HepG2 (cell line): Measurements from ENCODE around the gene GJC1. TPM values are rescaled to one million over a fixed set of nuclear protein-coding genes. Genes with fewer than 3 reads are reported as not detected.
A peak's percentile ranks its signal among the peaks of the same experiment; 100 is the strongest.

Experiments
- ASH2L ChIP-seq: fragments of 300-600, 200-600 bp; sonication (generic); IDR thresholded peaks from 2 replicates; pipeline ENCODE4 v1.7.0; 2017; ENCODE audit warnings: low read depth, mild to moderate bottlenecking, moderate library complexity, mixed read lengths, low read length; ENCODE audit not compliant: insufficient read length
- EHMT2 ChIP-seq: fragments of 200-600 bp; sonication (generic); IDR thresholded peaks from 2 replicates; pipeline ENCODE4 v1.7.0; 2017; ENCODE audit warnings: antibody characterized with exemption, low read depth, low read length, borderline replicate concordance
- FIP1L1 ChIP-seq: fragments of 200-400 bp; formaldehyde crosslinking; IDR thresholded peaks from 2 replicates; pipeline ENCODE4 v1.6.1; 2018; ENCODE audit warnings: low read depth, mild to moderate bottlenecking, low read length, moderate library complexity, borderline replicate concordance; ENCODE audit not compliant: insufficient read depth
- HHEX ChIP-seq: IDR thresholded peaks from 2 replicates; pipeline ENCODE4 v1.6.1; 2016; ENCODE audit warnings: control low read depth
- MAF1 ChIP-seq: sonication (generic); formaldehyde crosslinking; IDR thresholded peaks from 2 replicates; pipeline ENCODE4 v1.5.0; 2020; ENCODE audit warnings: missing genetic modification reagents, borderline replicate concordance
- MED13 ChIP-seq: sonication (generic); formaldehyde crosslinking; IDR thresholded peaks from 2 replicates; pipeline ENCODE4 v1.5.0; 2020; ENCODE audit warnings: missing genetic modification reagents
- NFIB ChIP-seq: sonication (generic); formaldehyde crosslinking; IDR thresholded peaks from 2 replicates; pipeline ENCODE4 v1.9.0; 2021; ENCODE audit warnings: missing genetic modification reagents, mild to moderate bottlenecking, borderline replicate concordance
- RBAK ChIP-seq: sonication (generic); formaldehyde crosslinking; IDR thresholded peaks from 2 replicates; pipeline ENCODE4 v1.5.1; 2020; ENCODE audit warnings: mild to moderate bottlenecking, missing genetic modification reagents
- U2AF1 ChIP-seq: fragments of 200-400 bp; formaldehyde crosslinking; optimal IDR thresholded peaks from 2 replicates; pipeline ENCODE3; 2017; ENCODE audit warnings: mild to moderate bottlenecking, low read depth, low read length
- ZBTB21 ChIP-seq: sonication (generic); formaldehyde crosslinking; IDR thresholded peaks from 2 replicates; pipeline ENCODE4 v1.4.0; 2020; ENCODE audit warnings: missing genetic modification reagents
- ZC3H13 ChIP-seq: sonication (generic); formaldehyde crosslinking; IDR thresholded peaks from 2 replicates; pipeline ENCODE4 v1.8.1; 2023; ENCODE audit warnings: mild to moderate bottlenecking, missing genetic modification reagents, moderate library complexity
- ZNF12 ChIP-seq: sonication (generic); formaldehyde crosslinking; IDR thresholded peaks from 2 replicates; pipeline ENCODE4 v1.5.0; 2020; ENCODE audit warnings: missing genetic modification reagents
- ZNF232 ChIP-seq: sonication (generic); formaldehyde crosslinking; IDR thresholded peaks from 2 replicates; pipeline ENCODE4 v1.4.0; 2020; ENCODE audit warnings: missing genetic modification reagents, borderline replicate concordance
- ZNF264 ChIP-seq: sonication (generic); formaldehyde crosslinking; IDR thresholded peaks from 2 replicates; pipeline ENCODE4 v1.4.0; 2020; ENCODE audit warnings: missing genetic modification reagents
- ZNF567 ChIP-seq: sonication (generic); formaldehyde crosslinking; IDR thresholded peaks from 2 replicates; pipeline ENCODE4 v1.8.1; 2023; ENCODE audit warnings: mild to moderate bottlenecking, missing genetic modification reagents, borderline replicate concordance
- ZNF598 ChIP-seq: sonication (generic); formaldehyde crosslinking; IDR thresholded peaks from 2 replicates; pipeline ENCODE4 v1.5.1; 2020; ENCODE audit warnings: mild to moderate bottlenecking, missing genetic modification reagents, borderline replicate concordance
- ZNF773 ChIP-seq: sonication (generic); formaldehyde crosslinking; IDR thresholded peaks from 2 replicates; pipeline ENCODE4 v1.4.0; 2020; ENCODE audit warnings: missing genetic modification reagents, borderline replicate concordance
- polyA plus RNA-seq, 8 experiments: library from polyadenylated mRNA; depleted of rRNA in 3 of 8; stranded (reverse) in 7 of 8; unstranded in 1 of 8; fragments of >200 nt; fragmentation: Illumina TruSeq in 4 of 8; extraction: Trizol in 4 of 8; gene quantifications; 2 replicates each; pipeline versions ENCODE4 v1.2.1 to v1.2.3, GENCODE V29; 2011 to 2016; ENCODE audit warnings: low read depth in 4 of 8, missing spikeins in 1 of 8, mixed read lengths in 1 of 8; ENCODE audit not compliant: insufficient read depth in 1 of 8
- total RNA-seq, 5 experiments: library from RNA; depleted of rRNA; stranded (reverse); fragments of >200 nt; fragmentation: Illumina TruSeq; extraction: Trizol; gene quantifications; 2 replicates each; pipeline ENCODE4 v1.2.3, GENCODE V29; 2016; ENCODE audit warnings: low read depth in 1 of 5
- TF ChIP-seq, protein P1 (sequence below): sonication (generic); formaldehyde crosslinking; IDR thresholded peaks from 2 replicates; pipeline ENCODE4 v1.5.1; 2020; ENCODE audit warnings: mild to moderate bottlenecking, missing genetic modification reagents, borderline replicate concordance
- TF ChIP-seq, protein P2 (sequence below): sonication (generic); formaldehyde crosslinking; IDR thresholded peaks from 2 replicates; pipeline ENCODE4 v1.5.0; 2020; ENCODE audit warnings: mild to moderate bottlenecking, missing genetic modification reagents, moderate library complexity
- TF ChIP-seq, protein P3 (sequence below): sonication (generic); formaldehyde crosslinking; IDR thresholded peaks from 2 replicates; pipeline ENCODE4 v1.4.0; 2020; ENCODE audit warnings: missing genetic modification reagents
- TF ChIP-seq, protein P4 (sequence below): sonication (generic); formaldehyde crosslinking; IDR thresholded peaks from 2 replicates; pipeline ENCODE4 v1.8.1; 2023; ENCODE audit warnings: mild to moderate bottlenecking, moderate library complexity, missing genetic modification reagents

The GJC1 gene
- total and polyA plus RNA-seq, 2 of the 13 experiments (the other 11 are each of a cell fraction or from before 2014, with no cell fraction given) = 1.7 TPM

- TF ChIP-seq, protein P1, sequence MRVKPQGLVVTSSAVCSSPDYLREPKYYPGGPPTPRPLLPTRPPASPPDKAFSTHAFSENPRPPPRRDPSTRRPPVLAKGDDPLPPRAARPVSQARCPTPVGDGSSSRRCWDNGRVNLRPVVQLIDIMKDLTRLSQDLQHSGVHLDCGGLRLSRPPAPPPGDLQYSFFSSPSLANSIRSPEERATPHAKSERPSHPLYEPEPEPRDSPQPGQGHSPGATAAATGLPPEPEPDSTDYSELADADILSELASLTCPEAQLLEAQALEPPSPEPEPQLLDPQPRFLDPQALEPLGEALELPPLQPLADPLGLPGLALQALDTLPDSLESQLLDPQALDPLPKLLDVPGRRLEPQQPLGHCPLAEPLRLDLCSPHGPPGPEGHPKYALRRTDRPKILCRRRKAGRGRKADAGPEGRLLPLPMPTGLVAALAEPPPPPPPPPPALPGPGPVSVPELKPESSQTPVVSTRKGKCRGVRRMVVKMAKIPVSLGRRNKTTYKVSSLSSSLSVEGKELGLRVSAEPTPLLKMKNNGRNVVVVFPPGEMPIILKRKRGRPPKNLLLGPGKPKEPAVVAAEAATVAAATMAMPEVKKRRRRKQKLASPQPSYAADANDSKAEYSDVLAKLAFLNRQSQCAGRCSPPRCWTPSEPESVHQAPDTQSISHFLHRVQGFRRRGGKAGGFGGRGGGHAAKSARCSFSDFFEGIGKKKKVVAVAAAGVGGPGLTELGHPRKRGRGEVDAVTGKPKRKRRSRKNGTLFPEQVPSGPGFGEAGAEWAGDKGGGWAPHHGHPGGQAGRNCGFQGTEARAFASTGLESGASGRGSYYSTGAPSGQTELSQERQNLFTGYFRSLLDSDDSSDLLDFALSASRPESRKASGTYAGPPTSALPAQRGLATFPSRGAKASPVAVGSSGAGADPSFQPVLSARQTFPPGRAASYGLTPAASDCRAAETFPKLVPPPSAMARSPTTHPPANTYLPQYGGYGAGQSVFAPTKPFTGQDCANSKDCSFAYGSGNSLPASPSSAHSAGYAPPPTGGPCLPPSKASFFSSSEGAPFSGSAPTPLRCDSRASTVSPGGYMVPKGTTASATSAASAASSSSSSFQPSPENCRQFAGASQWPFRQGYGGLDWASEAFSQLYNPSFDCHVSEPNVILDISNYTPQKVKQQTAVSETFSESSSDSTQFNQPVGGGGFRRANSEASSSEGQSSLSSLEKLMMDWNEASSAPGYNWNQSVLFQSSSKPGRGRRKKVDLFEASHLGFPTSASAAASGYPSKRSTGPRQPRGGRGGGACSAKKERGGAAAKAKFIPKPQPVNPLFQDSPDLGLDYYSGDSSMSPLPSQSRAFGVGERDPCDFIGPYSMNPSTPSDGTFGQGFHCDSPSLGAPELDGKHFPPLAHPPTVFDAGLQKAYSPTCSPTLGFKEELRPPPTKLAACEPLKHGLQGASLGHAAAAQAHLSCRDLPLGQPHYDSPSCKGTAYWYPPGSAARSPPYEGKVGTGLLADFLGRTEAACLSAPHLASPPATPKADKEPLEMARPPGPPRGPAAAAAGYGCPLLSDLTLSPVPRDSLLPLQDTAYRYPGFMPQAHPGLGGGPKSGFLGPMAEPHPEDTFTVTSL (CRISPR knock-in tag) = no peak
- TF ChIP-seq HHEX (CRISPR knock-in tag) = no peak
- no peak for TF ChIP-seq ZNF598 (CRISPR knock-in tag)
- no peak for TF ChIP-seq ZNF264 (CRISPR knock-in tag)
- no peak for TF ChIP-seq RBAK (CRISPR knock-in tag)
- TF ChIP-seq ZNF232 (CRISPR knock-in tag) = no peak
- TF ChIP-seq, protein P2, sequence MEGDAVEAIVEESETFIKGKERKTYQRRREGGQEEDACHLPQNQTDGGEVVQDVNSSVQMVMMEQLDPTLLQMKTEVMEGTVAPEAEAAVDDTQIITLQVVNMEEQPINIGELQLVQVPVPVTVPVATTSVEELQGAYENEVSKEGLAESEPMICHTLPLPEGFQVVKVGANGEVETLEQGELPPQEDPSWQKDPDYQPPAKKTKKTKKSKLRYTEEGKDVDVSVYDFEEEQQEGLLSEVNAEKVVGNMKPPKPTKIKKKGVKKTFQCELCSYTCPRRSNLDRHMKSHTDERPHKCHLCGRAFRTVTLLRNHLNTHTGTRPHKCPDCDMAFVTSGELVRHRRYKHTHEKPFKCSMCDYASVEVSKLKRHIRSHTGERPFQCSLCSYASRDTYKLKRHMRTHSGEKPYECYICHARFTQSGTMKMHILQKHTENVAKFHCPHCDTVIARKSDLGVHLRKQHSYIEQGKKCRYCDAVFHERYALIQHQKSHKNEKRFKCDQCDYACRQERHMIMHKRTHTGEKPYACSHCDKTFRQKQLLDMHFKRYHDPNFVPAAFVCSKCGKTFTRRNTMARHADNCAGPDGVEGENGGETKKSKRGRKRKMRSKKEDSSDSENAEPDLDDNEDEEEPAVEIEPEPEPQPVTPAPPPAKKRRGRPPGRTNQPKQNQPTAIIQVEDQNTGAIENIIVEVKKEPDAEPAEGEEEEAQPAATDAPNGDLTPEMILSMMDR (CRISPR knock-in tag) = no peak; the same call in 1 of the 2 replicates
- TF ChIP-seq, protein P3, sequence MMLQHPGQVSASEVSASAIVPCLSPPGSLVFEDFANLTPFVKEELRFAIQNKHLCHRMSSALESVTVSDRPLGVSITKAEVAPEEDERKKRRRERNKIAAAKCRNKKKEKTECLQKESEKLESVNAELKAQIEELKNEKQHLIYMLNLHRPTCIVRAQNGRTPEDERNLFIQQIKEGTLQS = no peak
- no peak for TF ChIP-seq MAF1
- 0 out of 2 replicates have a peak, but pooled peaks have one; percentile 58 for TF ChIP-seq ZC3H13 (CRISPR knock-in tag)
- no peak for TF ChIP-seq FIP1L1
- peak; percentile 27 for TF ChIP-seq ZNF12
- no peak; the same call in 1 of the 2 replicates for TF ChIP-seq ZNF567 (CRISPR knock-in tag)
- peak; percentile 87; the same call in 1 of the 2 replicates for TF ChIP-seq NFIB (CRISPR knock-in tag)
- no peak for TF ChIP-seq ZBTB21 (CRISPR knock-in tag)
- 0 out of 2 replicates have a peak, but pooled peaks have one; percentile 47 for TF ChIP-seq MED13 (CRISPR knock-in tag)
- TF ChIP-seq, protein P4, sequence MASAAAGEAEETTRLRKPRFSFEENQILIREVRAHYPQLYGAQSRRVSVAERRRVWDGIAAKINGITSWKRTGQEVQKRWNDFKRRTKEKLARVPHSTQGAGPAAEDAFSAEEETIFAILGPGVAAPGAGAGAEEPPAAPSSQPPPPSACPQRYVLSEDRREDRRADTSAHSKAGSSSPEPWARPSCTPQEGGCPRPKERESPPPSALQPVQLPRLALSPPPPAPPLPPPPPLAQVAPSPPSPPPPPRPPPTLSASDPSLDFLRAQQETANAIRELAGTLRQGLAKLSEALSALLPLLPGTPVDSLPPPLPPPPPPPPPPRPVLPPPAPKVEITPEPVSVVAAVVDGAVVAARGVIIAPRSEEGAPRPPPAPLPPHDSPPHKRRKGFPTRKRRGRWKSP (CRISPR knock-in tag) = no peak
- no peak for TF ChIP-seq U2AF1
- TF ChIP-seq EHMT2 = no peak
- 0 out of 2 replicates have a peak, but pooled peaks have one; percentile 81 for TF ChIP-seq ZNF773 (CRISPR knock-in tag)
- TF ChIP-seq ASH2L = no peak
Observed at GRCh38 chr17:44775136-44775837, 54.8 kb downstream of the GJC1 start (continued).
